RWPE2 (cell line): Measurements from ENCODE around the gene SALL3.
"Not testable (repeated sequence)": the region's sequence is repeated elsewhere in the genome, so short reads cannot be mapped to it uniquely, and the experiment has no call there.

Source experiments
- ATAC-seq: fragments of 200-7000 bp; cut with Tn5 transposase; 3 replicates; pipeline ENCODE4 v1.9.1; 2021; ENCODE audit warnings: low read depth
- DNase-seq: peaks from one replicate; pipeline ENCODE4 v3.0.0-alpha.2; 2020; ENCODE audit warnings: low spot score
- H3K27ac ChIP-seq: fragments of 450-650 bp; 2 replicates; pipeline ENCODE4 v1.5.1; 2017; ENCODE audit warnings: mild to moderate bottlenecking; ENCODE audit not compliant: poor library complexity, severe bottlenecking
- H3K27me3 ChIP-seq: fragments of 250-450 bp; sonication (Bioruptor Pico); 2 replicates; pipeline ENCODE4 v1.5.1; 2021; ENCODE audit warnings: mild to moderate bottlenecking, moderate library complexity; ENCODE audit not compliant: insufficient read depth, poor library complexity, severe bottlenecking
- H3K36me3 ChIP-seq: fragments of 250-450 bp; sonication (Bioruptor Pico); 2 replicates; pipeline ENCODE4 v1.5.1; 2020; ENCODE audit warnings: low read depth, mild to moderate bottlenecking, moderate library complexity
- H3K4me1 ChIP-seq: fragments of 250-450 bp; sonication (Bioruptor Pico); 2 replicates; pipeline ENCODE4 v1.5.1; 2021; ENCODE audit warnings: mild to moderate bottlenecking, moderate library complexity; ENCODE audit not compliant: insufficient read depth, poor library complexity, severe bottlenecking
- H3K4me3 ChIP-seq: fragments of 250-450 bp; sonication (Bioruptor Pico); 2 replicates; pipeline ENCODE4 v1.5.1; 2021; ENCODE audit warnings: mild to moderate bottlenecking, moderate library complexity; ENCODE audit not compliant: severe bottlenecking
- H3K9me3 ChIP-seq: fragments of 250-450 bp; sonication (Bioruptor Pico); 2 replicates; pipeline ENCODE4 v1.5.1; 2021; ENCODE audit warnings: mild to moderate bottlenecking, moderate library complexity; ENCODE audit not compliant: severe bottlenecking
- CTCF ChIP-seq: fragments of 450-650 bp; IDR thresholded peaks from one replicate; pipeline ENCODE4 v1.5.1; 2017; ENCODE audit warnings: mild to moderate bottlenecking, moderate library complexity; ENCODE audit not compliant: poor library complexity, severe bottlenecking

The SALL3 gene

GRCh38 chr18:78936251-78937005 lies 43.2 kb upstream of the SALL3 start:
- Histone ChIP-seq H3K27me3 (peaks cover 3% of the 10 kb centered on the region), H3K4me3 (no peak overlapping the region), H3K4me1 (no peaks in the 10 kb centered on the region), H3K27ac (no peak overlapping the region), H3K9me3 (no peaks in the 10 kb centered on the region), H3K36me3 (no peaks in the 10 kb centered on the region)
- DNase-seq (no peak), ATAC-seq (no peak)
- no peak for TF ChIP-seq CTCF

GRCh38 chr18:78937166-78937565 lies 42.5 kb upstream of the SALL3 start:
- Histone ChIP-seq H3K4me3 (no peak overlapping the region), H3K4me1 (no peaks in the 10 kb centered on the region), H3K27me3 (peaks cover 3% of the 10 kb centered on the region), H3K9me3 (no peaks in the 10 kb centered on the region), H3K36me3 (no peaks in the 10 kb centered on the region), H3K27ac (no peak overlapping the region)
- no peak for ATAC-seq
- no peak for TF ChIP-seq CTCF
- no peak for DNase-seq

GRCh38 chr18:78939105-78939504 lies 40.5 kb upstream of the SALL3 start:
- H3K4me1 ChIP-seq, result no peaks in the 10 kb centered on the region
- H3K27ac ChIP-seq, result no peak overlapping the region
- H3K36me3 ChIP-seq, result no peaks in the 10 kb centered on the region
- no peaks in the 10 kb centered on the region for H3K9me3 ChIP-seq
- no peak for DNase-seq
- H3K27me3 ChIP-seq, result no peaks in the 10 kb centered on the region
- no peak for TF ChIP-seq CTCF
- no peak overlapping the region for H3K4me3 ChIP-seq
- peak; percentile 59 for ATAC-seq

GRCh38 chr18:78939734-78940494 lies 39.7 kb upstream of the SALL3 start:
- no peak for ATAC-seq

GRCh38 chr18:78942236-78942635 lies 37.4 kb upstream of the SALL3 start:
- not testable (repeated sequence) for H3K27ac ChIP-seq, H3K27me3 ChIP-seq, H3K9me3 ChIP-seq, H3K4me3 ChIP-seq, DNase-seq, ATAC-seq, H3K36me3 ChIP-seq, H3K4me1 ChIP-seq

More at GRCh38 chr18:78939734-78940494, 39.7 kb upstream of the SALL3 start:
- Histone ChIP-seq H3K9me3 (no peaks in the 10 kb centered on the region), H3K27me3 (no peaks in the 10 kb centered on the region), H3K27ac (no peak overlapping the region), H3K36me3 (no peaks in the 10 kb centered on the region), H3K4me1 (no peaks in the 10 kb centered on the region), H3K4me3 (no peak overlapping the region)
- no peak for TF ChIP-seq CTCF
- DNase-seq, result no peak
